HCT116 (cell line): Measurements from ENCODE around the gene MRAS. TPM values are rescaled to one million over a fixed set of nuclear protein-coding genes. Genes with fewer than 3 reads are reported as not detected.

ENCODE experiments used
- ATAC-seq: fragments of 200-7000 bp; cut with Tn5 transposase; 2 replicates; pipeline ENCODE4 v1.9.1; 2020; ENCODE audit warnings: mild to moderate bottlenecking, moderate library complexity
- BruUV-seq: library from RNA; stranded (reverse); fragments of 400-500 nt; replicated peaks from 2 replicates; lab custom pipeline; 2021; lab: Mats Ljungman, UMichigan
- CTCF ChIA-PET: fragments of 300-600 bp; sonication (Branson Sonifier 250); formaldehyde crosslinking; loops from one replicate; lab custom pipeline; 2021; ENCODE audit warnings: antibody characterized with exemption; lab: Charles Lee
- POLR2A ChIA-PET: fragments of 300-600, 350-600 bp; sonication (Branson Sonifier 250); formaldehyde crosslinking; loops from one replicate; lab custom pipeline; 2021; ENCODE audit warnings: antibody characterized with exemption; lab: Charles Lee
- RAD21 ChIA-PET, 2 experiments: fragments of 300-600 bp; sonication (Branson Sonifier 250); formaldehyde crosslinking; loops; one replicate each; lab custom pipeline; 2023; ENCODE audit warnings: low total read pairs in 2 of 2; ENCODE audit not compliant: uncharacterized antibody in 2 of 2, unreplicated experiment in 2 of 2, low non-redundant PET in 1 of 2; lab: Charles Lee
- DNase-seq: peaks from one replicate; pipeline ENCODE4 v3.0.0-alpha.2; 2010; ENCODE audit warnings: low read depth, low spot score
- H2AFZ ChIP-seq: fragments of 200-600 bp; shearing (Covaris generic), sonication (generic); 2 replicates; pipeline ENCODE4 v1.6.1; 2017; ENCODE audit warnings: low read depth, mixed run types, mixed read lengths, antibody characterized with exemption, low read length; ENCODE audit not compliant: poor library complexity, severe bottlenecking
- H3K27ac ChIP-seq: 2 replicates; pipeline ENCODE4 v1.5.1; 2012; ENCODE audit warnings: low read depth, low read length
- H3K27me3 ChIP-seq: fragments of 200-600 bp; sonication (generic); 2 replicates; pipeline ENCODE4 v1.6.1; 2016; ENCODE audit warnings: mixed run types, low read length, mixed read lengths; ENCODE audit not compliant: insufficient read depth
- H3K36me3 ChIP-seq, 2 experiments: fragments of 200-500 bp in 1 of 2; fragments of 200-600 bp in 1 of 2; sonication (Bioruptor generic) in 1 of 2; sonication (generic) in 1 of 2; 2 replicates each; pipeline versions ENCODE4 v1.5.1 to v1.6.1; 2014 to 2016; ENCODE audit warnings: low read length in 2 of 2, inconsistent platforms in 1 of 2, mixed read lengths in 1 of 2, mixed run types in 1 of 2; ENCODE audit not compliant: insufficient read depth in 2 of 2, control insufficient read depth in 1 of 2
- H3K4me1 ChIP-seq, 2 experiments: fragments of 200-600 bp in 1 of 2; sonication (generic) in 1 of 2; 2 replicates each; pipeline versions ENCODE4 v1.5.1 to v1.6.1; 2012 to 2017; ENCODE audit warnings: low read length in 2 of 2, inconsistent platforms in 1 of 2, mild to moderate bottlenecking in 1 of 2, mixed read lengths in 1 of 2, mixed run types in 1 of 2, moderate library complexity in 1 of 2; ENCODE audit not compliant: insufficient read depth in 2 of 2, control insufficient read depth in 1 of 2
- H3K4me2 ChIP-seq: fragments of 200-600 bp; sonication (generic); 2 replicates; pipeline ENCODE4 v1.6.1; 2017; ENCODE audit warnings: mixed run types, low read length, mixed read lengths
- H3K4me3 ChIP-seq, 2 experiments: fragments of 200-600 bp in 1 of 2; sonication (generic) in 1 of 2; replicated peaks in 1 of 2; 2 replicates each; pipeline ENCODE4 v1.5.1; 2011 to 2016; ENCODE audit warnings: low read length in 2 of 2, control low read depth in 1 of 2, low read depth in 1 of 2, mild to moderate bottlenecking in 1 of 2, mixed read lengths in 1 of 2, mixed run types in 1 of 2
- H3K79me2 ChIP-seq: fragments of 200-600 bp; sonication (generic); 2 replicates; pipeline ENCODE4 v1.6.1; 2017; ENCODE audit warnings: mild to moderate bottlenecking, mixed run types, low read length, moderate library complexity, mixed read lengths; ENCODE audit not compliant: insufficient read depth
- H3K9ac ChIP-seq: fragments of 200-600 bp; sonication (generic); 2 replicates; pipeline ENCODE4 v1.6.1; 2016; ENCODE audit warnings: low read length, mixed read lengths
- H3K9me2 ChIP-seq: fragments of 200-600 bp; sonication (generic), shearing (Covaris generic); 2 replicates; pipeline ENCODE4 v1.6.1; 2017; ENCODE audit warnings: mixed run types, mild to moderate bottlenecking, moderate library complexity; ENCODE audit not compliant: insufficient read depth
- H3K9me3 ChIP-seq, 2 experiments: fragments of 200-500 bp in 1 of 2; fragments of 200-600 bp in 1 of 2; sonication (Bioruptor generic) in 1 of 2; sonication (generic) in 1 of 2; 2 replicates each; pipeline ENCODE4 v1.6.1; 2014 to 2017; ENCODE audit warnings: low read length in 2 of 2, mixed read lengths in 2 of 2, inconsistent platforms in 1 of 2, low read depth in 1 of 2, mild to moderate bottlenecking in 1 of 2, mixed run types in 1 of 2, moderate library complexity in 1 of 2; ENCODE audit not compliant: control insufficient read depth in 1 of 2, insufficient read depth in 1 of 2
- H4K20me1 ChIP-seq: fragments of 200-600 bp; sonication (generic), shearing (Covaris generic); 2 replicates; pipeline ENCODE4 v1.6.1; 2017; ENCODE audit warnings: mixed run types, mild to moderate bottlenecking, moderate library complexity; ENCODE audit not compliant: insufficient read depth
- ATF3 ChIP-seq: IDR thresholded peaks from 2 replicates; pipeline ENCODE4 v1.6.1; 2012
- CTCF ChIP-seq, 3 experiments: fragments of 200-600 bp in 1 of 3; sonication (generic) in 1 of 3; IDR thresholded peaks in 2 of 3; conservative IDR thresholded peaks in 1 of 3; 2 replicates each; pipeline ENCODE4 v1.5.1; 2012 to 2017; ENCODE audit warnings: low read depth in 2 of 3, low read length in 2 of 3, antibody characterized with exemption in 1 of 3, borderline replicate concordance in 1 of 3, control low read depth in 1 of 3, mild to moderate bottlenecking in 1 of 3, mixed read lengths in 1 of 3, mixed run types in 1 of 3, moderate library complexity in 1 of 3; ENCODE audit not compliant: insufficient read depth in 1 of 3
- EZH2 ChIP-seq: fragments of 200-600 bp; sonication (generic); IDR thresholded peaks from 2 replicates; pipeline ENCODE4 v1.6.1; 2017; ENCODE audit warnings: antibody characterized with exemption, mixed run types
- EZH2phosphoT487 ChIP-seq: fragments of 200-600 bp; IDR thresholded peaks from 2 replicates; pipeline ENCODE4 v1.6.1; 2018; ENCODE audit warnings: antibody characterized with exemption, borderline replicate concordance
- POLR2AphosphoS5 ChIP-seq: IDR thresholded peaks from 2 replicates; pipeline ENCODE4 v1.6.1; 2011; ENCODE audit warnings: mild to moderate bottlenecking, low read depth, low read length, moderate library complexity
- RAD21 ChIP-seq: IDR thresholded peaks from 2 replicates; pipeline ENCODE4 v1.6.1; 2012; ENCODE audit warnings: low read depth, mild to moderate bottlenecking
- ZFX ChIP-seq: fragments of 450-650 bp; IDR thresholded peaks from 2 replicates; pipeline ENCODE4 v1.6.1; 2017
- intact Hi-C: fragments of 100-400 bp; cut with micrococcal nuclease; formaldehyde crosslinking; loops from 2 replicates; pipeline ENCODE4 v1.10.0; 2022
- total RNA-seq: library from RNA; stranded (reverse); gene quantifications from one replicate; pipeline ENCODE4 v1.2.1, GENCODE V29; 2021; ENCODE audit not compliant: unreplicated experiment
- TF ChIP-seq, protein P1 (sequence below): IDR thresholded peaks from 2 replicates; pipeline ENCODE4 v1.6.1; 2012

MRAS gene
- total RNA-seq, 1 experiment from 2014 or later = 13.5 TPM

DNA sequence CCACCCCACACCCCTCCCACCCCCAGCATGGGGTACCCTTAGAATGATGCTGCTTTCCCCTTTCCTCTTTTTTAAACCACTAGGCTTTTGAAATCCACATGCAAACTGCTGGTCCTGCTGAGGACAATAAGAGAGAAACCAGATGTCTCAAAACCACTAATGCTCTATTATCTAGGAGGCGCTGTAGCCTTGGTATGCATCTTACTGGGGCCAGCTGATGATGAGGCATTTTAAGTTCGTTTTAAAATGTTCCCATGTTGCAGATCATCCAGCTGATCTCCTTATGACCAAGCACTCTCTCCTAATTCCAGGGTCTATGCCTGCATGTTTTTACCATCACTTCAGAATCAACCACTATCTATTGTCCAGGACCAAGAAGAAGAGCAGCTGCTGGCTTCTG lies 20.0 kb upstream of the MRAS start:
- Histone ChIP-seq H3K27me3 (no peaks in the 10 kb centered on the region), H3K79me2 (no peaks in the 10 kb centered on the region), H3K4me3 (peak overlapping the region in 1 of 2 experiments; percentile 73; a peak in 2 of 4 replicates), H2AFZ (peak overlapping the region; percentile 66), H3K27ac (no peak overlapping the region), H3K9me3 (no peaks in the 10 kb centered on the region), H4K20me1 (no peaks in the 10 kb centered on the region), H3K9me2 (no peaks in the 10 kb centered on the region), H3K9ac (no peak overlapping the region), H3K36me3 (no peaks in the 10 kb centered on the region), H3K4me1 (peaks cover 4 to 30% of the 10 kb centered on the region in 2 experiments; a peak in 3 of 4 replicates), H3K4me2 (peak overlapping the region; percentile 99)
- no peak for DNase-seq
- no peak for TF ChIP-seq POLR2AphosphoS5
- TF ChIP-seq, protein P1, sequence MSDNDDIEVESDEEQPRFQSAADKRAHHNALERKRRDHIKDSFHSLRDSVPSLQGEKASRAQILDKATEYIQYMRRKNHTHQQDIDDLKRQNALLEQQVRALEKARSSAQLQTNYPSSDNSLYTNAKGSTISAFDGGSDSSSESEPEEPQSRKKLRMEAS = no peak
- TF ChIP-seq ATF3 = no peak
- 0 out of 2 replicates have a peak, but pooled peaks have one; percentile 18 for TF ChIP-seq RAD21
- TF ChIP-seq EZH2phosphoT487 = no peak
- TF ChIP-seq ZFX = no peak
- TF ChIP-seq EZH2 = no peak
- peak; percentile 31 to 43 (median 34); a peak in 4 of 6 replicates for TF ChIP-seq CTCF (IDR thresholded peaks at IDR 0.05 in 2 of 3, conservative IDR thresholded peaks at IDR 0.05 in 1 of 3; ENCODE audit: borderline replicate concordance in 1 of 3, insufficient read depth in 1 of 3, low read depth in 2 of 3, low read length in 2 of 3)
- intact Hi-C loops = loop anchor here (5.0 kb wide), 2 partner anchors 211 to 261 kb away; partner anchors contain the start of gene DZIP1L
- no peak for ATAC-seq
- no TSS peak for BruUV-seq
- CTCF ChIA-PET = interaction anchor here (0.9 to 1.6 kb wide), 6 partner anchors 7 to 607 kb away, joined by 3 to 5 read pairs (median 4); partner anchors contain the start of gene MRAS
- POLR2A ChIA-PET = interaction anchor here (0.6 to 0.8 kb wide), 2 partner anchors 22 to 135 kb away, joined by 3 read pairs; no protein-coding TSS in a partner anchor
- RAD21 ChIA-PET = no interaction called here
